Hematopoietic multipotent progenitor cell (in vitro differentiated cells): ENCODE results near the gene SETD2. TPM values are rescaled to one million over a fixed set of nuclear protein-coding genes. Genes with fewer than 3 reads are reported as not detected.

ENCODE experiments used
- DNase-seq, 3 donors: peaks; one replicate each; pipeline ENCODE4 v3.0.0-alpha.2; 2011 to 2015; ENCODE audit warnings: low read depth in 2 of 3, low spot score in 2 of 3
- total RNA-seq: library from RNA; depleted of rRNA; stranded (reverse); fragments of >200 nt; gene quantifications from one replicate; pipeline ENCODE4 v1.2.3, GENCODE V29; 2012

The SETD2 gene
- total RNA-seq, 1 donor: 24.2 TPM

GRCh38 chr3:47012342-47013230, 151.3 kb downstream of the SETD2 start:
- no peak for DNase-seq

DNA sequence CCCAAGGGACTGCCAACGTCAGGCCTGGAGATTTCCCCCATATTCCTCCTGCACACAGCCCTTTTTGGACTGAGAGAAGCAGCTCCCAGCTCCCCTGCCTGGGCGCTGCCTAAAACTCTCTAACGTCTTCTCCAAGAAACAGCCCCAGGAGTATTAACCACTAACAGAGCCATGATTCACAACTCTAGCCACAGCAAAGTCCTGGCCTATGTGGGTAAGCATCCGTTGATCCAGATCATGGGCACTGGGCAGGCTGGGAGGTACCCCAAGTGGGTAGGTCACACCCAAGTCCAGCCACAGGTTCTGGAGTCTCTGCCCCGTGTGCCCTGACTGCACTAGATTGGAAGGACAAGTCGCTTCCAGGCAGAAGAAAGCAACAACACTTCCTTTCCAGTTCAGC, 152.5 kb downstream of the SETD2 start:
- DNase-seq: no peak

DNA sequence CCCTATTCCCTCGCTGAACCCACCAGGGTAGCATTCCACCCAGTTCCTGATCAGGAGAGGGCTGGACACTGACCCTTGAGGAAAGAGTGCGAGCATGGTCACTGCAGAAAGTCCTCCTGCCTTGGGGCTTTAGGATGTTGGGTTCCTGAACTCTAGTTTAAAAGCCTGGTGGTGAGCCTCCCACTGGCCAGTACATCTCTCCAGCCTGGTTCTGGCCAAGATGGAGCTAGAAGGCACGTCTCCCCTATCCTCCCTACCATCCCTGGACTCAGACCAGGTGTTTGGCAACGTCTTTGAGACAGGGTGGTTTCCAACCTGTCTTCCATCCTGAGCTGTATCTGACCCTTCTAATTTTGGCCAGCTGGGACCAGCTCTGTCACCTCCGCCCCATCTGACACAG, 153.0 kb downstream of the SETD2 start:
- no peak for DNase-seq

GRCh38 chr3:47010111-47010712, 153.7 kb downstream of the SETD2 start:
- no peak for DNase-seq

DNA sequence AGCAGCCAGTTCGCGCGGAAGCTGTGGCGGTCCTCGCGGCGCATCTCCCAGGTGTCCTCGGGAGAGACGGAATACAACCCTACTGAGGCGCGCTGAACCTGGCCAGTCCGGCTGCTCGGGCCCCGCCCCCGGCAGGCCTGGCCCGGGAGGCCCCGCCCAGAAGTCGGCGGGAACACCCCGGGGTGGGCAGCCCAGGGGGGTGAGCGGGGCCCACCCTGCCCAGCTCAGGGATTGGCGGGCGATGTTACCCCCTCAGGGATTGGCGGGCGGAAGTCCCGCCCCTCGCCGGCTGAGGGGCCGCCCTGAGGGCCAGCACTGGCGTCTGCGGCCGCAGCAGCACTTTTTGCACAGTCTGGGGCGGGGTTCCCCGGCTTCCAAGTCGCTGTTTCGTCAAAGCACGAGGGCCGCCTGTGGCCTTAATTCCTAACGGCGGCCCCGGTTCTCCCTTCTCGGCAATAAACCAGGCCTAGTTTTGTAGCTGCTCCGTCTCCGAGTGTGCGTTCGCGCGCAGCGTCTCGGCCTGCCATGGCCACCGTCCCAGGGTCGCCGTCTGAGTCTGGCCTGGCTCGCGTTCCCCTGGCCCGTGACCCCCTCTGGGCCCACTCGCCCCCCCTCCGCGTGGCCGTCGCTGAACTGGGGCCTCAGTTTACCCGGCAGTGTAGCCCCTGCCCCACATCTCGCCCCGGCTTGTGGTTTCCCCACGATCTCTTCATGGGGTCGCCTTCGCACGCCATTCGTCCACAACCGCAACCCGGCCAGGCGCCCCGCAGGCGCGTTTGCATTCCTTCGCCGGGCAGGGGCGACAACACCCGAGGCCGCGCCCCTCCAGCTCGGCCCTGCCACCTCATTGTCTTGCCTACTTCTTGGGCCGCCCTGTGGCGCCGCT, 154.4 kb downstream of the SETD2 start:
- peak; percentile 45 to 93 (median 91) for DNase-seq

DNA sequence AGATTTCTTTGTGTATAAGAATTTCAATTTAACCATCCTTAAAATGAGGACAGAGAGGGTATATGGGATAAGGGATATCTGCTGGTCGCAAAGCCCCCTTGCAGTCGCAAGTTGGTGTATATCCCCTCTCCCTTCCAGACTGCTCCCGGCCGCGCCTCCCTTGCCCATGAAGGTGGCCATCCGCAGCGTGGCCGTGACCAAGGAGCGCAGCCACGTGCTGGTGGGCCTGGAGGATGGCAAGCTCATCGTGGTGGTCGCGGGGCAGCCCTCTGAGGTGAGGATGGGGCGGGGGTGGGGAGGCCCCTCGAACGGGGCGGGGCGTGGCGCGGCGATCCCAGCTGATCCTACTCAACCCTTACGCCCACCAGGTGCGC, 155.1 kb downstream of the SETD2 start:
- DNase-seq: no peak

GRCh38 chr3:47008234-47008796, 155.6 kb downstream of the SETD2 start:
- DNase-seq: no peak

DNA sequence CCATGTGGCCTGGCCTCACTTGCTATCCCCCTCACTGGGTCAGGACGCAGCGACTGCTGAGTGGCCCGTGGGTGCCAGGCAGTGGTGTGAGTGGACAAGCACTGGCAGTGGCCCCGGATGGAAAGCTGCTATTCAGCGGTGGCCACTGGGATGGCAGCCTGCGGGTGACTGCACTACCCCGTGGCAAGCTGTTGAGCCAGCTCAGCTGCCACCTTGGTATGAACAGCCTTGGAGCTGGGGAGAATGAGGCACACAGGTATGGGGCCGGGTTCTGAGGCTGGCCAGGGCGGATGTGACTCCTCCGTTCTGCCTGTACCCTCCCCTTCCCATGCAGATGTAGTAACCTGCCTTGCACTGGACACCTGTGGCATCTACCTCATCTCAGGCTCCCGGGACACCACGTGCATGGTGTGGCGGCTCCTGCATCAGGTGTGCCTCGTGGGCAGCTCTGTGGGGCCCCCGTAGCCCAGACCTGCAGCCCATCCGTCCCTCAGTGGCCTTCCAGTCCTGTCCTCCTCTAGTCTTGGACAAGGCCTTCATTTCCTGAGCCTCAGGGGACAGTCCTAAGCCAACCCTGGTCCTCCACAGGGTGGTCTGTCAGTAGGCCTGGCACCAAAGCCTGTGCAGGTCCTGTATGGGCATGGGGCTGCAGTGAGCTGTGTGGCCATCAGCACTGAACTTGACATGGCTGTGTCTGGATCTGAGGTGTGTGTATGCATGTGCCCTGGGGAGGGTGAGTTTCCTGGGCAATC, 156.3 kb downstream of the SETD2 start:
- no peak for DNase-seq

GRCh38 chr3:47007001-47007400, 156.9 kb downstream of the SETD2 start:
- no peak for DNase-seq

- DNase-seq: no peak
Measured at GRCh38 chr3:47006145-47006651, 157.7 kb downstream of the SETD2 start.

GRCh38 chr3:47005212-47006144, 158.4 kb downstream of the SETD2 start:
- no peak for DNase-seq

DNA sequence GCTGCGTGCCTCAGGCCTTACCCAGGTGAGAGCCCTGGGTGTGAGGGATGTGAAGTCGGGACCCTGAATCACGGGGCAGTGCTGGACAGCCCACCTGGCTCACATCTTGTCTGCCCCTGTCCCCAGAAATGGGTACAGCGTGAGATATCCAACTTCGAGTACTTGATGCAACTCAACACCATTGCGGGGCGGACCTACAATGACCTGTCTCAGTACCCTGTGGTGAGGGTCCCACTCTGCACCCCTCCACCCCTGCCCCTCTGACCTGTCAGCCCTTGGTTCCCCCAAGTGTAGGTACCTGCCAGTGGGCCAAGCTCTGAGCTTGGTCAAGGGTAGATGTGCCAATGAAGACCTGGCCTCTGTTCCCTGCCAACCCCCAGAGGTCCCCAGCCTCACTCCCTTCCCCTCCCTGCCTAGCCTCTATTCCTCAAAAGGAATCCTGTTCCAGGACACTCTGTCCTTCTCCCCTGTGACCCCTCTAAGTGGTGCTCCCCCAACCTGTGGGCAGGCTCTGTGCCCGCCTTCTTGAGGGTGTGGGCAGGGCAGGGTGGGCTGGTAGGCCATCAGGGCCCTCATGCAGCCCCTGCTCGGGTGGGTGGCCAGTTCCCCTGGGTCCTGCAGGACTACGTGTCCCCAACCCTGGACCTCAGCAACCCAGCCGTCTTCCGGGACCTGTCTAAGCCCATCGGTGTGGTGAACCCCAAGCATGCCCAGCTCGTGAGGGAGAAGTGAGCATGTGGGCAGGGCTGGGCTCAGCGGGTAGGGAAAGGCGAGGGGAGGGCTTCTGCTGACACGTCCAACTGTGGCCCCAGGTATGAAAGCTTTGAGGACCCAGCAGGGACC, 159.3 kb downstream of the SETD2 start:
- DNase-seq: no peak

GRCh38 chr3:47003461-47004368, 160.2 kb downstream of the SETD2 start:
- no peak for DNase-seq

DNA sequence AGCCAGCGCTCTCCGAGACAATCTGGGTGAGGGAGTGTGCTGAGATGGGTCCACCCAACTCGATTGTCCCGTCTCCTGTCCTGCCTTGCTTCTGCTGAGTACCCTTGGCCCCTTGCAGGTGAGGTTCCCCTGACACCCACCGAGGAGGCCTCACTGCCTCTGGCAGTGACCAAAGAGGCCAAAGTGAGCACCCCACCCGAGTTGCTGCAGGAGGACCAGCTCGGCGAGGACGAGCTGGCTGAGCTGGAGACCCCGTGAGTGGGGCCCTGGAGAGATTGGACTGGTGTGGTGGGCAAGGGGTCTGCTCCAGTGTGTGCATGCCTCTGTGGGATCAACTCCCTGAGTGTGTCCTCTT, 160.9 kb downstream of the SETD2 start:
- DNase-seq: no peak

DNA sequence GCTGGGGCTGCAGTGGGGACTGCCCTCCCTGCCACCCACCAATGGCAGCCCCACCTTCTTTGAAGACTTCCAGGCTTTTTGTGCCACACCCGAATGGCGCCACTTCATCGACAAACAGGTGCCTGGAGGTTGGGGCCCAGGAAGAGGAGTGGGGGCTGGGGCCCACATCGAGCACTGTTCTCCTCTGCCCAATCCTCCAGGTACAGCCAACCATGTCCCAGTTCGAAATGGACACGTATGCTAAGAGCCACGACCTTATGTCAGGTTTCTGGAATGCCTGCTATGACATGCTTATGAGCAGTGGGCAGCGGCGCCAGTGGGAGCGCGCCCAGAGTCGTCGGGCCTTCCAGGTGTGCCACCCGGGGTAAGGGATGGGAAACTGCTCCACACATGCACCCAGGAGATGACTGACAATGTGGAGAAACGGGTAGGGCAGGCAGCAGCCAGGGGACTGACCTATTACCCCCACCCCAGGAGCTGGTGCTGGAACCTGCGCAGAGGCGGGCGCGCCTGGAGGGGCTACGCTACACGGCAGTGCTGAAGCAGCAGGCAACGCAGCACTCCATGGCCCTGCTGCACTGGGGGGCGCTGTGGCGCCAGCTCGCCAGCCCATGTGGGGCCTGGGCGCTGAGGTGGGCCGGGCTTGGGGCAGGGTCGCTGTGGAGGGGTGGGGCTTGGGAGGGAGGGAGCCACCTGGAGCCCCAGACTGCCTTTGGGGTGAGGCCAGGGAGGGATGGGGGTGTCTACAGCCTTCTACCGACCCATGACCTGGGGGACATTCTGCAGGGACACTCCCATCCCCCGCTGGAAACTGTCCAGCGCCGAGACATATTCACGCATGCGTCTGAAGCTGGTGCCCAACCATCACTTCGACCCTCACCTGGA, 161.5 kb downstream of the SETD2 start:
- no peak for DNase-seq

DNA sequence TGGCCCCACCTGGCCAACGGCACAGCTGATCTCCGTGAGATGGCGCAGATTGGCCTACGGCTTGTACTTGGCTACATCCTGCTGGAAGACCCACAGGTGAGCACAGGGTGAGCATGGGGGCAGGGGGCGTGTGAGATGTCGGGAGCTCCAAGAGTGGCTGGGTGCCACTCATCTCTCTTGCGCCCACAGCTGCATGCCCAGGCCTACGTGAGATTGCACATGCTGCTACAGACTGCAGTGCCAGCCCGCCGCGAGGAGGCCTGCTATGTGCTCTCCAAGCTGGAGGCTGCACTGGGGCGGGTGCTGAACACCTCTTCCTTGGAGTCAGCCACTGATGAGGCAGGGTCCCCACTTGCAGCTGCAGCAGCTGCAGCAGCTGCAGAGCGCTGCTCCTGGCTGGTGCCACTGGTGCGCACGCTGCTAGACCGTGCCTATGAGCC, 162.2 kb downstream of the SETD2 start:
- no peak for DNase-seq
